ENCODE results near the gene ATG4C. TPM values are rescaled to one million over a fixed set of nuclear protein-coding genes. Genes with fewer than 3 reads are reported as not detected.

Gene ATG4C
- total RNA-seq, 1 donor from 2014 or later, result 14.0 TPM

DNA sequence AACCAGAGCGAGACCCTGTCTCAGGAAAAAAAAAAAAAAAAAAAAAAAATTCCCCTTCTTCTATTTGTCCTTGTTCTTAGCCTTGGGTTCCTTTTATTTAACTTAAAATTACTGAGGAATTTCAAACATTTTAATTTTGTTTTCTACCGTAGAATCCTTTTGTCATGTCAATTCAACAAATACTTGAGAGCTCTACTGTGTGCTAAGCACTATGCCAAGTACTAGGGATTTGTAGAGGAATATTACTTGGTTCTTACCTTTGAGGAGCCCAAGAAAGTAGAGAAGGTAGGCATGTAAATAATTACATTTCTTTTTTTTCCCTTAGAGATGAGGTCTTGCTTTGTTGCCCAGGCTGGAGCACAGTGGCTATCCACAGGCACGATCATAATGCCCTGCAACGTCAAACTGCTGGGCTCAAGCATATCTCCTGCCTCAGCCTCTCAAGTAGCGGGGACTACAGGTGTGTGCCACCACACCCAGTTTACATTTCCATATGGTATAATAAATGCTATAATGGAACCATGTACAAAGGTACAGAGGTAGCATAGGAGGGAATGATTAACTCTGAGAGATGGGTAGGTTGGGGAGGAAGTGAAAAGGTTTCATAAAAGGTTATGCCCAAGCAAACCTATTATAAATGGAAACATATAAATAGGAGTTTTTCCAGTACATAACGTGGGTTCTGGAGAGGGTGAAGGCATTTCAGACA, 104.0 kb downstream of the ATG4C start:
- DNase-seq (no peak), ATAC-seq (no peak)
- intact Hi-C loops (cut with DNase I), result no loop called here
- peaks cover 4% of the 10 kb centered on the region for H3K27me3 ChIP-seq (ENCODE audit: low read depth)
- no peak for TF ChIP-seq CTCF (IDR thresholded peaks at IDR 0.05)
- H3K4me3 ChIP-seq, result no peak overlapping the region
- no peak overlapping the region for H3K27ac ChIP-seq
- no peaks in the 10 kb centered on the region for H3K36me3 ChIP-seq
- no peaks in the 10 kb centered on the region for H3K9me3 ChIP-seq
- H3K4me1 ChIP-seq, result no peaks in the 10 kb centered on the region

DNA sequence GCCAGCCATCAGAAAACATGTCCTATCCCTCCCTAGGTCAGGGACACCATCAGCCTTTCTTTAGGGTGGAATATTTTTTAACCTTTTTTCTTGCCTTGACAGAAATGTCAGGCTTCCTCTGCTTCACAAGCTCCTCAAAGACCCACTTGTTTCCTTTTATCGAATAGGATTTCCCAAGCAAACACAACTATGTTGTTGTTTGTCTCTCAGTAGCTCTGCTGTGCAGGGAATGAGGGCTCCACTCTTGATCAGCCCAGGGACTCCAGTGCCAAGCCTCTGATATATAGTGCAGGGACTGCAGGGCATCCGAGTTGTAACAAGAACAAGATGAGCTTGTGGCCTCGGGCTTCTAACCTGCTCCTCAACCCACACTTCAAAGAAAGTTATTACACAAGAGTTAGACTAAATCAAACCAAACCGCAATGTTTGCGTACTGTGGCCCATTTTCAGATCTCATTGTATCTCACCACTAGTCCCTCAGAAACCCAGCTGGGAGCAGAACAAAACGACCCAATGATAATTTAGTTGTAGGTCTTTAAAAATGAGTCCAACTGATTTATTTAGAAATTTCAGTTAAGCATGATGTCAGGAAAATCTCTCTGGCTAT, 108.1 kb downstream of the ATG4C start:
- ATAC-seq, result no peak
- H3K4me1 ChIP-seq, result no peaks in the 10 kb centered on the region

GRCh38 chr1:62897788-62898187, 113.9 kb downstream of the ATG4C start:
- ATAC-seq (no peak), DNase-seq (no peak)
- no peak overlapping the region for H3K27ac ChIP-seq
- intact Hi-C loops (cut with DNase I), result no loop called here
- H3K4me3 ChIP-seq, result no peak overlapping the region
- no peaks in the 10 kb centered on the region for H3K4me1 ChIP-seq
- H3K36me3 ChIP-seq, result no peaks in the 10 kb centered on the region
- H3K27me3 ChIP-seq (ENCODE audit: low read depth), result no peaks in the 10 kb centered on the region
- TF ChIP-seq CTCF (IDR thresholded peaks at IDR 0.05), result no peak
- no peaks in the 10 kb centered on the region for H3K9me3 ChIP-seq

More for the DNA sequence above, 108.1 kb downstream of the ATG4C start:
- H3K27me3 ChIP-seq (ENCODE audit: low read depth), result peaks cover 4% of the 10 kb centered on the region
- no peak overlapping the region for H3K4me3 ChIP-seq
- no peak for TF ChIP-seq CTCF (IDR thresholded peaks at IDR 0.05)
- H3K9me3 ChIP-seq, result no peaks in the 10 kb centered on the region
- H3K36me3 ChIP-seq, result no peaks in the 10 kb centered on the region
- no peak for DNase-seq
- no peak overlapping the region for H3K27ac ChIP-seq
- intact Hi-C loops (cut with DNase I), result no loop called here

GRCh38 chr1:62900566-62900965, 116.6 kb downstream of the ATG4C start:
- DNase-seq (no peak), ATAC-seq (no peak)
- intact Hi-C loops (cut with DNase I), result no loop called here
- Histone ChIP-seq H3K36me3 (no peaks in the 10 kb centered on the region), H3K9me3 (no peaks in the 10 kb centered on the region), H3K4me1 (no peaks in the 10 kb centered on the region), H3K27ac (no peak overlapping the region), H3K4me3 (no peak overlapping the region), H3K27me3 (ENCODE audit: low read depth) (no peaks in the 10 kb centered on the region)
- no peak for TF ChIP-seq CTCF (IDR thresholded peaks at IDR 0.05)

DNA sequence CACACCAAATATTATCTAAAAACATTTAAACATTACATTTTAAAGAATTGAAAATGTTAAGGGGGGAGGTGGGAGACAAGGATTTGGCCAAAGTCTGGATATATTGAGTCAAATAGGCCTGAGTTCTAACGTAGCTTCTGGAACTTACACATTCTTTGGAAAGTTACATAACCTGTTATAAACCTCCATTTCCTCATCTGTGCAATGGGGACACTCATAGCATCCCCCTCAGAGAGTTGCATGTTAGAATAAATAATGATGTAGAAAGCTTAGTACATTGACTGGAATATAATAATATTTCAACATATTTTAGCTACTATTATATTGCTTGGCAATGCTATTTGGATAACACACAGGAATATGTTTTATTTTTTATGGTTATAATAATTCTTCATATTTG, 117.7 kb downstream of the ATG4C start:
- intact Hi-C loops (cut with DNase I), result no loop called here
- Histone ChIP-seq H3K4me3 (no peak overlapping the region), H3K27ac (no peak overlapping the region), H3K9me3 (no peaks in the 10 kb centered on the region), H3K27me3 (ENCODE audit: low read depth) (no peaks in the 10 kb centered on the region), H3K36me3 (no peaks in the 10 kb centered on the region), H3K4me1 (no peaks in the 10 kb centered on the region)
- no peak for ATAC-seq
- TF ChIP-seq CTCF (IDR thresholded peaks at IDR 0.05), result no peak
- DNase-seq, result no peak

All from lower lobe of right lung (tissue), 2 donors.